Measurements from ENCODE around the gene ICE2.

Gene ICE2

DNA sequence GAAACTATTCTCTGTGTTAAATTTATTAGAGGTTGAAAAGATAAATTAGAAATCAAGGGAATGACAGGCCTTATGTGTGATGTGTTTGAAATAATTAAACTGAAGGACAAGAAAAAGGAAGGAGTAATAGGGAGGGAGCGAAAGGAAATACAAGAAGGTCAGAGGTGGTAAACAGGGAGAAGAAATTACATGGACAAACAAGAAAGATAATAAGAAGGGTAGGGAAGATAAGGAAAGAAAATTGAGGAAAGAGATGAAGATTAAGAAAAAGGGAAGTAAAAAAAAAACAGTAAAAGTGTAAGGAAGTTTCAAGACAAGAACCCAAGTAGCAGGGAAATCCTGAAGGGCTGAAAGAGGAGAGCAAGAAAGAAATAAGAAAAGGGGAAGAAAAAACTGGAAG lies 54.9 kb downstream of the ICE2 start:
- Histone ChIP-seq H3K4me1 (ENCODE audit: control insufficient read depth, low read depth, low read length) (no peaks in the 10 kb centered on the region), H3K4me3 (ENCODE audit: low read length) (no peak overlapping the region), H3K4ac (ENCODE audit: low read depth, low read length) (no peak overlapping the region), H3K18ac (ENCODE audit: low read length) (no peak overlapping the region), H3K4me2 (ENCODE audit: low read length) (no peak overlapping the region), H3K23ac (ENCODE audit: low read length) (no peak overlapping the region), H3K36me3 (ENCODE audit: control insufficient read depth, insufficient read depth, low read length) (no peaks in the 10 kb centered on the region), H4K5ac (ENCODE audit: low read length) (no peak overlapping the region), H2BK5ac (ENCODE audit: low read length) (no peak overlapping the region), H3K56ac (ENCODE audit: low read length) (no peak overlapping the region), H2BK15ac (replicated peaks; ENCODE audit: low read depth) (no peak overlapping the region), H2BK120ac (ENCODE audit: low read depth, low read length) (no peak overlapping the region), H3K79me2 (ENCODE audit: control insufficient read depth, insufficient read depth, low read length) (no peaks in the 10 kb centered on the region), H3K27ac (ENCODE audit: low read depth, low read length) (no peak overlapping the region), H3K9ac (ENCODE audit: low read length) (no peak overlapping the region), H3K27me3 (ENCODE audit: insufficient read depth, low read length, poor library complexity) (no peaks in the 10 kb centered on the region), H4K8ac (ENCODE audit: low read depth, low read length) (no peak overlapping the region), H3K79me1 (ENCODE audit: low read length) (no peaks in the 10 kb centered on the region), H2AK5ac (ENCODE audit: low read length) (no peak overlapping the region)
- DNase-seq, result no peak
- 100% methylated on average over 1 of the region's 1 CpG for WGBS (ENCODE audit: extremely low coverage, insufficient coverage, low lambda C conversion rate)

DNA sequence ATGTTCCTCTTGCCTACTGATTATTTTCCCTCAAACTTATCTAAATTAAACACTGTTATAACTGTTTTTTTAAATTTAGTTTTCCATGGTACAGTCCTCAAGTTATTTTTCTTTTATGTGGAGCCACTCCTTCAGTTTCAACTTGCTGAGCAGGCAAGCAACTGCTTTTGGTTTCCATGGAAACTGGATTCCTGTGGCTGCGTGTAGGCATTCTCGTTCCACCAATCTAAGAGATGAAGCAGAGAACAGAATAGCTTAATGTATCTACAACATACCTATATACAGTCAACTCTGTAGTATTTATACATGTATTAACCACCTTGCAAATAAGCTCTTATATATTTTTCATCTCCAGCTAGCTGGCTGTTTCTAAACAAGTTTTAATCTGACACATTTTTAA lies 55.4 kb downstream of the ICE2 start:
- no peak overlapping the region for H2BK5ac ChIP-seq (ENCODE audit: low read length)
- H3K36me3 ChIP-seq (ENCODE audit: control insufficient read depth, insufficient read depth, low read length), result no peaks in the 10 kb centered on the region
- no peak overlapping the region for H3K4ac ChIP-seq (ENCODE audit: low read depth, low read length)
- no peak overlapping the region for H3K18ac ChIP-seq (ENCODE audit: low read length)
- H4K5ac ChIP-seq (ENCODE audit: low read length), result no peak overlapping the region
- no peak overlapping the region for H3K4me2 ChIP-seq (ENCODE audit: low read length)
- H2AK5ac ChIP-seq (ENCODE audit: low read length), result no peak overlapping the region
- no peak overlapping the region for H3K4me3 ChIP-seq (ENCODE audit: low read length)
- no peak overlapping the region for H3K27ac ChIP-seq (ENCODE audit: low read depth, low read length)
- H3K79me1 ChIP-seq (ENCODE audit: low read length), result no peaks in the 10 kb centered on the region
- H3K56ac ChIP-seq (ENCODE audit: low read length), result no peak overlapping the region
- no peaks in the 10 kb centered on the region for H3K27me3 ChIP-seq (ENCODE audit: insufficient read depth, low read length, poor library complexity)
- H3K4me1 ChIP-seq (ENCODE audit: control insufficient read depth, low read depth, low read length), result no peaks in the 10 kb centered on the region
- DNase-seq, result peak; percentile 93
- no peak overlapping the region for H2BK120ac ChIP-seq (ENCODE audit: low read depth, low read length)
- H3K9ac ChIP-seq (ENCODE audit: low read length), result no peak overlapping the region
- no peak overlapping the region for H3K23ac ChIP-seq (ENCODE audit: low read length)
- H3K79me2 ChIP-seq (ENCODE audit: control insufficient read depth, insufficient read depth, low read length), result no peaks in the 10 kb centered on the region
- WGBS (ENCODE audit: extremely low coverage, insufficient coverage, low lambda C conversion rate), result no CpG with 5 or more reads among the region's 2 CpGs
- H2BK15ac ChIP-seq (replicated peaks; ENCODE audit: low read depth), result no peak overlapping the region
- no peak overlapping the region for H4K8ac ChIP-seq (ENCODE audit: low read depth, low read length)

DNA sequence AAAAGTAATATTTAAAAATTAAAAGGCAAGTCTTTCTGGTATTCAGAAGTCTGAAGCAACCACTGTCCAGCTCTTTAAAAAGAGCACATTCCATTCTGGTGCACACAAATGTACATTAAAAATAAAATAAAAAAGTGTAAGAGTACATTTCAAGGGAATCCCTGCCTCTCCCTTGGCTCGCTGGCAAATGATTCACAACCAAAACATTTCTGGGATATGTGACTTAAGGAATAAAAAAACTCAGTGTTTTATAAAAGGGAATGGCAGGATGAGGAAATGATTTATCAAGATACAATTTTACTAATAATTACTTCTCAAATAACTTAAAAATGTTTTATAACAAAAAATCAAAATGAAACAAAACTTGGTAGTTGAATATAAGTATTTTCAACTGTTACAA lies 57.4 kb downstream of the ICE2 start:
- H4K5ac ChIP-seq (ENCODE audit: low read length), result no peak overlapping the region

DNA sequence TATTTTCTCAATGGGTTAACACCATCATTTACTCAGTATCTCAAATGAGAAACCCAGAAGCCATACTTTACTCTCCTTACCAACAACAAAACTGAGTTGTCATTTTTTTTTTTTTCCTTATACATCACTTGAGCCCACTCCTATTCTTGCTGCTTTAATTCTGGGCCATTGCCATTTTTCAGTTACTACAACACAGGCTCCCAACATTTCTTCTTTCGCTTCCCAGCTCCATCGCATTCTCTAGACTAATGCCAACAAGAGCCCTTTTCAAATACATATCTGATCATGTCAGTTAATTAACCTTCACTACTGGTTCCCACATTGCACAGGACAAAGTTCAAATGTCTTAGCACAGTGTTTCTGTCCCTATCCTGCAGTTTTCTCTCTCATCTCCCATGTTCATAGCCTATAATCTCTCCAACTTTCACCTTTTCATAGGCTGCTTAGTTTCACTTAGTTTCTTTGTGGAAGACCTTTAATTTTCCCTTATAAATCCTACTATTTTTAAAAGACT lies 58.7 kb downstream of the ICE2 start:
- Histone ChIP-seq H3K4me3 (ENCODE audit: low read length) (no peak overlapping the region), H3K9ac (ENCODE audit: low read length) (no peak overlapping the region), H3K4ac (ENCODE audit: low read depth, low read length) (no peak overlapping the region), H3K18ac (ENCODE audit: low read length) (no peak overlapping the region), H3K4me1 (ENCODE audit: control insufficient read depth, low read depth, low read length) (no peaks in the 10 kb centered on the region), H2BK120ac (ENCODE audit: low read depth, low read length) (no peak overlapping the region), H3K27me3 (ENCODE audit: insufficient read depth, low read length, poor library complexity) (no peaks in the 10 kb centered on the region), H2BK5ac (ENCODE audit: low read length) (no peak overlapping the region), H3K56ac (ENCODE audit: low read length) (no peak overlapping the region), H3K27ac (ENCODE audit: low read depth, low read length) (no peak overlapping the region), H4K8ac (ENCODE audit: low read depth, low read length) (no peak overlapping the region), H3K23ac (ENCODE audit: low read length) (no peak overlapping the region), H4K5ac (ENCODE audit: low read length) (no peak overlapping the region), H2AK5ac (ENCODE audit: low read length) (no peak overlapping the region), H3K79me1 (ENCODE audit: low read length) (no peaks in the 10 kb centered on the region), H2BK15ac (replicated peaks; ENCODE audit: low read depth) (no peak overlapping the region), H3K4me2 (ENCODE audit: low read length) (no peak overlapping the region), H3K36me3 (ENCODE audit: control insufficient read depth, insufficient read depth, low read length) (no peaks in the 10 kb centered on the region), H3K79me2 (ENCODE audit: control insufficient read depth, insufficient read depth, low read length) (no peaks in the 10 kb centered on the region)
- DNase-seq, result no peak
- no CpG with 5 or more reads among the region's 2 CpGs for WGBS (ENCODE audit: extremely low coverage, insufficient coverage, low lambda C conversion rate)

More for the DNA sequence above, 57.4 kb downstream of the ICE2 start:
- H2BK120ac ChIP-seq (ENCODE audit: low read depth, low read length), result no peak overlapping the region
- H3K27ac ChIP-seq (ENCODE audit: low read depth, low read length), result no peak overlapping the region
- H3K9ac ChIP-seq (ENCODE audit: low read length), result no peak overlapping the region
- H2BK15ac ChIP-seq (replicated peaks; ENCODE audit: low read depth), result no peak overlapping the region
- H2BK5ac ChIP-seq (ENCODE audit: low read length), result no peak overlapping the region
- no peaks in the 10 kb centered on the region for H3K27me3 ChIP-seq (ENCODE audit: insufficient read depth, low read length, poor library complexity)
- WGBS (ENCODE audit: extremely low coverage, insufficient coverage, low lambda C conversion rate), result no CpG with 5 or more reads among the region's 1 CpG
- H4K8ac ChIP-seq (ENCODE audit: low read depth, low read length), result no peak overlapping the region
- DNase-seq, result no peak
- H3K4me1 ChIP-seq (ENCODE audit: control insufficient read depth, low read depth, low read length), result no peaks in the 10 kb centered on the region
- H3K4me2 ChIP-seq (ENCODE audit: low read length), result no peak overlapping the region
- H3K4me3 ChIP-seq (ENCODE audit: low read length), result no peak overlapping the region
- no peak overlapping the region for H3K18ac ChIP-seq (ENCODE audit: low read length)
- H3K56ac ChIP-seq (ENCODE audit: low read length), result no peak overlapping the region
- H3K79me2 ChIP-seq (ENCODE audit: control insufficient read depth, insufficient read depth, low read length), result no peaks in the 10 kb centered on the region
- no peak overlapping the region for H3K23ac ChIP-seq (ENCODE audit: low read length)
- H3K36me3 ChIP-seq (ENCODE audit: control insufficient read depth, insufficient read depth, low read length), result no peaks in the 10 kb centered on the region
- no peak overlapping the region for H2AK5ac ChIP-seq (ENCODE audit: low read length)
- no peaks in the 10 kb centered on the region for H3K79me1 ChIP-seq (ENCODE audit: low read length)
- H3K4ac ChIP-seq (ENCODE audit: low read depth, low read length), result no peak overlapping the region

DNA sequence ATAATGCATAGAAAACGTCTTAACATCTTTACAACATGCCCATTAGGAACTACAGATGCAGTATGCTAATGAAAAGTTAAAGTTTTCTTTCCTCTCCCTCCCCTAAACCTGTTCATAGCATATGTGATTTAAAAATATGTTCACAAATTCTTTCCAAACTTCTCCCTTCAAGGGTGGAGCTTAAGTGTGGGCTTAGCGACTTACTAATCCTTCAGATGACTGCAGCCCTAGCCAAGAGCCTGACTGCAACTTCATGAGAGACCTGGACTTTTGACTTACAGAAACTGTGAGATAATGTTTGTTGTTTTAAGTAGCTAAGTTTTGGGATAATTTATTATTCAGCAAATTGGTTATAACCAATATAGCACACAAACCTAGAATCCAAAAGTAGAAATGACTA lies 59.2 kb downstream of the ICE2 start:
- H3K79me1 ChIP-seq (ENCODE audit: low read length), result no peaks in the 10 kb centered on the region
- H3K18ac ChIP-seq (ENCODE audit: low read length), result no peak overlapping the region
- H2AK5ac ChIP-seq (ENCODE audit: low read length), result no peak overlapping the region
- no peaks in the 10 kb centered on the region for H3K27me3 ChIP-seq (ENCODE audit: insufficient read depth, low read length, poor library complexity)
- no peaks in the 10 kb centered on the region for H3K36me3 ChIP-seq (ENCODE audit: control insufficient read depth, insufficient read depth, low read length)
- no peak overlapping the region for H4K5ac ChIP-seq (ENCODE audit: low read length)
- no peak for DNase-seq
- no peaks in the 10 kb centered on the region for H3K79me2 ChIP-seq (ENCODE audit: control insufficient read depth, insufficient read depth, low read length)
- no peak overlapping the region for H4K8ac ChIP-seq (ENCODE audit: low read depth, low read length)
- no peak overlapping the region for H3K4me3 ChIP-seq (ENCODE audit: low read length)
- H3K9ac ChIP-seq (ENCODE audit: low read length), result no peak overlapping the region
- H3K27ac ChIP-seq (ENCODE audit: low read depth, low read length), result no peak overlapping the region
- H3K4me2 ChIP-seq (ENCODE audit: low read length), result no peak overlapping the region
- no peak overlapping the region for H2BK120ac ChIP-seq (ENCODE audit: low read depth, low read length)
- H3K56ac ChIP-seq (ENCODE audit: low read length), result no peak overlapping the region
- H3K23ac ChIP-seq (ENCODE audit: low read length), result no peak overlapping the region
- H3K4me1 ChIP-seq (ENCODE audit: control insufficient read depth, low read depth, low read length), result no peaks in the 10 kb centered on the region
- 100% methylated on average over 1 of the region's 2 CpGs for WGBS (ENCODE audit: extremely low coverage, insufficient coverage, low lambda C conversion rate)
- H2BK15ac ChIP-seq (replicated peaks; ENCODE audit: low read depth), result no peak overlapping the region
- H3K4ac ChIP-seq (ENCODE audit: low read depth, low read length), result no peak overlapping the region
- no peak overlapping the region for H2BK5ac ChIP-seq (ENCODE audit: low read length)

DNA sequence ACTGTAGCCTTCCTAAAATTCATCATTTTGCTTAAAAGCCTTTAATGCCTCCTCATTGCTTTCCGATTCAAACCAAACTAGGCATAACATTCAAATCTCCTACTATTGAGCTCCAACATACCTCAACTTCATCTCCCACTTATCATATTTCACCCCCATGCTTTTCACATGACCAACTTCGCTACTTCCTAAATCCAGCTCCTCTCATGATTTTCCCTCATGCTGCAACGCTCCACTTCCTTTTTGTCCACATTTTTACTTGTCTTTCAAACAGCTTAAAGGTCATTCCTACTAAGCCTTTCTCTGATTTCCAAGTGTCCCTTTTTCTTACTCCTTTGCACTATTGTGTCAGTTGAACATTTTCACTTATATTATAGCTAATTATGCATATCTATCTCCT lies 60.8 kb downstream of the ICE2 start:
- H3K4ac ChIP-seq (ENCODE audit: low read depth, low read length), result no peak overlapping the region
- no peak overlapping the region for H3K27ac ChIP-seq (ENCODE audit: low read depth, low read length)
- no peaks in the 10 kb centered on the region for H3K79me2 ChIP-seq (ENCODE audit: control insufficient read depth, insufficient read depth, low read length)
- no peaks in the 10 kb centered on the region for H3K79me1 ChIP-seq (ENCODE audit: low read length)
- no peak overlapping the region for H2BK120ac ChIP-seq (ENCODE audit: low read depth, low read length)
- no peak overlapping the region for H3K56ac ChIP-seq (ENCODE audit: low read length)
- 100% methylated on average over 1 of the region's 3 CpGs for WGBS (ENCODE audit: extremely low coverage, insufficient coverage, low lambda C conversion rate)
- no peak overlapping the region for H3K9ac ChIP-seq (ENCODE audit: low read length)
- DNase-seq, result no peak
- no peak overlapping the region for H3K18ac ChIP-seq (ENCODE audit: low read length)
- H4K5ac ChIP-seq (ENCODE audit: low read length), result no peak overlapping the region
- H3K23ac ChIP-seq (ENCODE audit: low read length), result no peak overlapping the region
- no peak overlapping the region for H2BK15ac ChIP-seq (replicated peaks; ENCODE audit: low read depth)
- no peak overlapping the region for H2AK5ac ChIP-seq (ENCODE audit: low read length)
- H3K4me3 ChIP-seq (ENCODE audit: low read length), result no peak overlapping the region
- no peak overlapping the region for H3K4me2 ChIP-seq (ENCODE audit: low read length)
- no peaks in the 10 kb centered on the region for H3K27me3 ChIP-seq (ENCODE audit: insufficient read depth, low read length, poor library complexity)
- peaks cover 3% of the 10 kb centered on the region for H3K4me1 ChIP-seq (ENCODE audit: control insufficient read depth, low read depth, low read length)
- H3K36me3 ChIP-seq (ENCODE audit: control insufficient read depth, insufficient read depth, low read length), result no peaks in the 10 kb centered on the region
- H2BK5ac ChIP-seq (ENCODE audit: low read length), result no peak overlapping the region
- H4K8ac ChIP-seq (ENCODE audit: low read depth, low read length), result no peak overlapping the region
